ENCODE measurements around the gene EVL.

Gene EVL

GRCh38 chr14:100117633-100118395 lies 52.6 kb downstream of the EVL start:
- DNase-seq, result no peak
- intact Hi-C loops (cut with DNase I), result no loop called here

DNA sequence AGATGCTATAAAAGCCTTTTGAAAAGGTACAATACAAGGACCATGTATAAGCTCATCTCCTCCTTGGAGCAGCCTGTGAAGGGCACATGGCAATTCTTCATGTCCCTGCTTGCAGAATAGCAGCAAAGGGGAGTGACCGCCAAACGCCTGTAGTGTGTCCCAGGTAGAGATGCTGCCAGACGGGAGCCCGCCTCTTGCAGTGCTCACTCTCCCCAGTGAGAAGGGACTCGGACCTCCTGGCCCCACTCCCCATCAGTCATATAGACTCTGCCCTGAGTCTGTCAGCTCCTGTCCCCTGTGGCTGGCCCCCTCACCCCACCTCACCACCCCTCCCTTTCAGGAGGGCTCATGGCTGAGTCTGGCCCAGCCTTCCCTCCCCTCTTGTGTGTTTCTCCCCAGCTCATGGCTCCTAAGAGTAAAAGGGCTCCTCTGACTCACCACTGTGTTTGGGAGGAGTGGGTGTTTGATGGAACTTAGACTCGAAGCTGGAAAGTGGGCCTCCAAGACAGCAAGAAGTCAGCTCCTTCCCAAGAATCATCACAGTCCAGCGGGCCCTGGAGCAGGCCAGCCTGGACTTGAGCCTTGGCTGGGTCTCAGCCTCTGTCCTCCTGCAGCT lies 53.3 kb downstream of the EVL start:
- DNase-seq, result peak in 6 of 42 donors; percentile 33 to 72 (median 47)
- intact Hi-C loops (cut with DNase I), result no loop called here

- intact Hi-C loops (cut with DNase I), result no loop called here
- DNase-seq, result no peak
These were observed 54.0 kb downstream of the EVL start for GRCh38 chr14:100119251-100119650.

GRCh38 chr14:100120522-100121269 lies 55.5 kb downstream of the EVL start:
- peak; percentile 36 to 94 (median 74) for DNase-seq
- intact Hi-C loops (cut with DNase I), result no loop called here

DNA sequence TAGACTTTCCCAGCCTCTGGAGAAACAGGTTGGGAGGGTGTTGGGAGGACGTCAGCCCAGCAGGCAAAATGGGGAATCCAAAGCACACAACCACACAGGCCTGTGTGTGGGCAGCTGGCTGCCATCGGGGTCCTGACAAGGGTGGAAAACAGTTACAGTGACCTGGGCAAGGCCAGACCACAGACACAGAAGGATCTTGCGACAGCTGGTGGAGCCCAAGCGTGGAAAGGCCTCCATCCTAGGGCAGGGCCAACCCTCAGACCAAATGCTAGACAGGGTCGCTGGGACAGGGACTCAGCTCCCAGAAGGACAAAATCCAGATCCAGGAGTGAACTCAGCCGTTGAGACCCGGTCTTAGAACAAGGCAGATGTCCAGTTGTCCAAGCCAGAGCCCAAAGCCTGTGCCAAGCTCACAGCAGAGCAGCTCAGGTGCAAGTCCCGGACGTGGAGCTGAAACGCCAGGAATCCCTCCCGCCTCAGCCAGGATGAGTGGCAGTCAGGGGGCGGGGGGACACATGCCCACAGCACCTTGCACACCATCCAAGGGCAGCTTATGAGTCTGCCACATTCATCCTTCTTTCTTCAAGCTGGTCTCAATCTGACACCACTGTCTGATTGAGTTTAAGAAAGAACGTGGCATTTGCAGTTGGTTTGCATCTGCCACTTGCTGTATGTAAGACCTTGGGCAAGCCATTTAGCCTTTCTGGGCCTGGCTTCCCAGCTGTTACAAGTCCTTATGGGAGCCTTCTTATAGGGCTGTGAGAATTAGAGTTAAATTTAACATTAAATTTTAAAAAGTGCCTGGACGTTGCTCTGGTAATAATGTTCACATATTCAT lies 56.6 kb downstream of the EVL start:
- intact Hi-C loops (cut with DNase I), result no loop called here
- no peak for DNase-seq

GRCh38 chr14:100122481-100123223 lies 57.4 kb downstream of the EVL start:
- intact Hi-C loops (cut with DNase I), result no loop called here
- DNase-seq, result no peak

GRCh38 chr14:100123618-100124017 lies 58.4 kb downstream of the EVL start:
- no peak for DNase-seq
- intact Hi-C loops (cut with DNase I), result no loop called here

DNA sequence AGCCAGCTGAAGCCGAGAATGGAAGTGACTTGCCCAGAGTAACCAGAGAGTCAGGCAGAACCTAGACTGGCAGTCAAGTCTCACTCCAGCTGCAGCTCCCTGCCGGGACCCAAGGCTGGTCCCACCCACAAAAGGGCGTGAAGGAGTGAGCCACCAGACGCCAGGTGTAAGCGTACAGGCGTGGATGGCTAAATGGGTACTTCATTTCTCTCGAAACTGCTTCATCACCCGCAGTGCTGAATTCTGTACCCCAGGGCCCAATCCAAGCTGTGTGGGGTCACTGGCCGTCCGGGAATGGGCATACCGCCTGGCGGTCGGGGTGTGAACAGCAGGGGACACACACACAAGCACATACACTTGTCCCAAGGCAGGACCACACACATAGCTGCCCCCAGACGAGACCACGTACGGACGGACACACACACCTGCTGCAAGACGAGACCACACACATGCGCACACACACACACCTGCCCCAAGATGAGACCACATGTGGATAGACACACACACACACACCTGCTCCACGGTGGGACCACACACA lies 59.4 kb downstream of the EVL start:
- DNase-seq, result no peak
- intact Hi-C loops (cut with DNase I), result no loop called here

DNA sequence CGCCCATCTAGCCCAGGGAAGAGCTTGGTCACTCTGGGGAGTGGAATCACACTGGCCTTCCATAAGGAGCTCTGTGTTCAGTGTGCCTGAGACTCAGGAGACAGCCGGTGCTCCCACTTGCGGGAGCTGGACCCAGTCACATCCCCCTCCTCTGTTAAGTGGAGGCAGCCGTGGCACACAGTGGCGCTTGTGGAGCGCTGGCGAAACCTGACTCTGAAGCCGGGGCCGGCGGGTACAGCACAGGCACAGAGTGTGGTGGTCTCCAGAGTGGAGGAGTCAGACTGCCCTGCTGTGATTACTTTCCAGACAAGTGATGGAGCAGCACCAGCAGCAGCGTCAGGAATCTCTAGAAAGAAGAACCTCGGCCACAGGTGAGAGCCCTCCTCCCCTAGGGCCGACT lies 61.2 kb downstream of the EVL start:
- no peak for DNase-seq
- intact Hi-C loops (cut with DNase I), result no loop called here

DNA sequence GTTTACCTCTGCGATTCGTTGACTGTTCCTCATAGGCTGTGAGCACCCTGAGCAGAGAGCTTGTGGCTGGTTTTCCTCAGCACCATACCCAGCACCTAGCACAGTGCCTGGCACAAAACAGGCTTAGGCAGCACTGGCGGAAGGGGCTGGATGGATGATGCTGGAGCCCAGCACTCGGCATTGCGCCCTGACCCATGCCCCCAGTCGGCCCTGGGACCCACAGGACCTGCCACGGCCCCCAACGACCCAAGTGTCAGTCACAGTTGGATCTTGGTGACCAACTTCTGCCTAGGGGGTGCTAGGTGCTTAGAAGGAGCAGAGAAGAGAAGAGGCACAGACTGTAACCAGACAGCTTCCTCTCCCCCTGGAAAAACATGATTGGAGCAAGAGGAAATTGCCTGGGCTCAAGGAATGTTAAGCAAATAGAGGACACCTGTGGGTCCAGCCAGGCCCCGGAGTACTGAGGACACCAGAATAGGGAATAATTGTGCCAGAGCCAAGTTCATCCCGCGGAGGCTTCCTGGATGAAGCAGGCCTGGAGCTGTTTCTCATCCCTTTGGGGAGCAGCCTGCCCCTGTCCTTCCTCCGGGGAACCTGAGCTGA lies 62.7 kb downstream of the EVL start:
- intact Hi-C loops (cut with DNase I), result no loop called here
- no peak for DNase-seq

- intact Hi-C loops (cut with DNase I), result no loop called here
- no peak for DNase-seq
These were observed 63.5 kb downstream of the EVL start for GRCh38 chr14:100128688-100129087.

DNA sequence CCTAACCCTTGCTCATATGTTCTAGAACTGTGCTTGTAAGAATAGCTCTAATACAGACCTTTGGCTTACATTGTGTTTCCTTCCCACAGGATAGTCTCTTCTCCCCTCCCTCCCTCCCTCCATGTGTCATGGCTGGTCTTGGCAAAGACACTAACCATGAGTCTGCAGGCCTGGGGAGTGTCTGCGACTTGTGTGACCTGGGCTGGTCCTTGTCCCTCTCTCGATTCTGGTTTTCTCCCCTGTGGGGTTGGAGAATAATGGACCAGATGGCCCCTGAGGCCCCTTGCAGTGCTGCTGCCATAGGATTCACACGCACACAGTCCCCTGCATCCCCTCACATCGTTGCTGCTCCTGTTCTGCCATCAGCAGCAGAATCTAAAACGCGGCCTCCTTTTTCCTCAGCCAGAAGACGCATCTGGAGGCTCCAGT lies 64.0 kb downstream of the EVL start:
- DNase-seq, result no peak
- intact Hi-C loops (cut with DNase I), result no loop called here

- intact Hi-C loops (cut with DNase I), result no loop called here
- no peak for DNase-seq
These were observed 65.3 kb downstream of the EVL start for GRCh38 chr14:100130521-100130920.

GRCh38 chr14:100131181-100131580 lies 66.0 kb downstream of the EVL start:
- DNase-seq, result no peak

DNA sequence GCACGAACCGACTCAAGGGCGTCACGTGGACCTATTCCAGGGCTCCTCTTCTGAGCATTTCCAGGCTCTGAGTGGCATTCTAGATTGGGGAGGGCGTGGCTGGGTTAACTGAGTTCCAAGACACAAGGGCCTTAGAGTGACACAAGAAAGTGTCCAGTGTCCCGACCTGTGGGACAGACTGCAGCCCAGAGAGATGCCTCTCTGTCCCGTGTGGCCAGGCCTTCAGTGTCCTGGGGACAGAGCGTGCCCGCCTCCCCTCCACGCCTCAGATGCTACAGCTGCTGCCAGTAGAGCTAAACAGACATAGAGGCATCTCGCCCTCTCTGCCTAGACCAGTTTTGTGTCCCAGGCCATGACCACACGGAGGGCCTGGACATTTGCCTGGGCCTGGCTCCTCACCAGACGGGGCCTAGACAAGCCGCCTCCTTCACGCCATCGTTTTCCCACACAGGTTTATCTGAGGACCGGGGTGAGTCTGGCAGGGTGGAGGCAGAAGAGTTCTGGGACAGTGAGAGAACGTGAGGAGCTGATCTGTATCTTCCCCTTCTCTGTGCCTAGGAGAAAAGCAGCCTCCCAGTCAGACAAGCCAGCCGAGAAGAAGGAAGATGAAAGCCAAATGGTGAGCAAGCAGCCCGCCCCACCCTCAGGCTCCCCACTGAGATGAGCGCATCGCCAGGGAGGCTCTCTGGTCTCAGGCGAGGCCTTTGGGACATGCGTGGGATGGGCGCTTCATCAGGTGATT lies 67.1 kb downstream of the EVL start:
- intact Hi-C loops (cut with DNase I), result no loop called here
- no peak for DNase-seq

More at GRCh38 chr14:100131181-100131580, 66.0 kb downstream of the EVL start:
- intact Hi-C loops (cut with DNase I), result no loop called here

GRCh38 chr14:100132903-100133510 lies 67.8 kb downstream of the EVL start:
- no peak for DNase-seq
- intact Hi-C loops (cut with DNase I), result no loop called here

GRCh38 chr14:100134586-100134985 lies 69.4 kb downstream of the EVL start:
- intact Hi-C loops (cut with DNase I), result no loop called here
- no peak for DNase-seq

Data from head of caudate nucleus (tissue), 42 donors.